PC-9 (cell line): ENCODE results near the gene OR10H1. TPM values are rescaled to one million over a fixed set of nuclear protein-coding genes. Genes with fewer than 3 reads are reported as not detected.
"Not testable (repeated sequence)": the region's sequence is repeated elsewhere in the genome, so short reads cannot be mapped to it uniquely, and the experiment has no call there.

ENCODE experiments used
- BruUV-seq: library from RNA; stranded (reverse); fragments of 400-500 nt; replicated peaks from 2 replicates; lab custom pipeline; 2021; lab: Mats Ljungman, UMichigan
- CTCF ChIA-PET: fragments of 300-600 bp; sonication (Branson Sonifier 250); formaldehyde crosslinking; loops from one replicate; lab custom pipeline; 2022; ENCODE audit warnings: antibody characterized with exemption; lab: Charles Lee
- POLR2A ChIA-PET: fragments of 300-600 bp; sonication (Branson Sonifier 250); formaldehyde crosslinking; loops from one replicate; lab custom pipeline; 2022; ENCODE audit warnings: antibody characterized with exemption; ENCODE audit not compliant: unreplicated experiment; lab: Charles Lee
- DNase-seq, 2 experiments: peaks; one replicate each; pipeline versions ENCODE4 v3.0.0 to v3.0.0-alpha.2; 2015 to 2022; ENCODE audit warnings: mixed read lengths in 1 of 2
- H2AFZ ChIP-seq: fragments of 200-600 bp; sonication (generic); 2 replicates; pipeline ENCODE4 v1.8.1; 2017; ENCODE audit warnings: antibody characterized with exemption
- H3F3A ChIP-seq: fragments of 200-600 bp; sonication (generic); 2 replicates; pipeline ENCODE4 v1.8.1; 2017; ENCODE audit warnings: antibody characterized with exemption, mild to moderate bottlenecking, low read depth; ENCODE audit not compliant: insufficient read depth
- H3K27ac ChIP-seq: fragments of 200-600 bp; sonication (generic); 2 replicates; pipeline ENCODE4 v1.6.1; 2016; ENCODE audit warnings: mixed run types
- H3K27me3 ChIP-seq: fragments of 200-600 bp; sonication (generic); 2 replicates; pipeline ENCODE4 v1.6.1; 2016; ENCODE audit warnings: low read depth, mixed run types; ENCODE audit not compliant: insufficient read depth
- H3K36me3 ChIP-seq: fragments of 200-600 bp; sonication (generic); 2 replicates; pipeline ENCODE4 v1.6.1; 2016; ENCODE audit warnings: low read depth, mixed run types
- H3K4me1 ChIP-seq: fragments of 200-600 bp; sonication (generic); replicated peaks from 2 replicates; pipeline ENCODE4 v1.6.1; 2016; ENCODE audit warnings: mixed run types; ENCODE audit not compliant: insufficient read depth
- H3K4me2 ChIP-seq: fragments of 200-600 bp; sonication (generic); 2 replicates; pipeline ENCODE4 v1.6.1; 2017; ENCODE audit warnings: mixed run types
- H3K4me3 ChIP-seq: fragments of 200-600 bp; sonication (generic); 2 replicates; pipeline ENCODE4 v1.6.1; 2016; ENCODE audit warnings: mixed run types
- H3K79me2 ChIP-seq: fragments of 200-600 bp; sonication (generic); 2 replicates; pipeline ENCODE4 v1.6.1; 2017; ENCODE audit warnings: low read depth, mixed run types
- H3K9me2 ChIP-seq: fragments of 200-600 bp; sonication (generic); 2 replicates; pipeline ENCODE4 v1.8.1; 2017; ENCODE audit warnings: mild to moderate bottlenecking; ENCODE audit not compliant: insufficient read depth
- H3K9me3 ChIP-seq: fragments of 200-600 bp; sonication (generic); 2 replicates; pipeline ENCODE4 v1.8.1; 2016; ENCODE audit warnings: low read depth; ENCODE audit not compliant: insufficient read depth
- H4K20me1 ChIP-seq: fragments of 200-600 bp; sonication (generic); 2 replicates; pipeline ENCODE4 v1.8.1; 2017; ENCODE audit not compliant: insufficient read depth
- EZH2 ChIP-seq: fragments of 200-600 bp; sonication (generic); IDR thresholded peaks from 2 replicates; pipeline ENCODE4 v1.8.0; 2017; ENCODE audit warnings: antibody characterized with exemption, low read depth
- intact Hi-C: fragments of 100-400 bp; cut with micrococcal nuclease; formaldehyde crosslinking; loops from one replicate; pipeline ENCODE4 v1.10.0; 2022; ENCODE audit not compliant: unreplicated experiment
- total RNA-seq: library from RNA; stranded (reverse); gene quantifications from 2 replicates; pipeline ENCODE4 v1.2.3, GENCODE V29; 2021
- TF ChIP-seq, protein P1 (sequence below): fragments of 200-600 bp; sonication (generic); conservative IDR thresholded peaks from 2 replicates; pipeline ENCODE4 v1.6.1; 2017; ENCODE audit warnings: mixed run types, antibody characterized with exemption, mild to moderate bottlenecking, moderate library complexity

The OR10H1 gene
- total RNA-seq, 1 experiment from 2014 or later, result 0.20 TPM

DNA sequence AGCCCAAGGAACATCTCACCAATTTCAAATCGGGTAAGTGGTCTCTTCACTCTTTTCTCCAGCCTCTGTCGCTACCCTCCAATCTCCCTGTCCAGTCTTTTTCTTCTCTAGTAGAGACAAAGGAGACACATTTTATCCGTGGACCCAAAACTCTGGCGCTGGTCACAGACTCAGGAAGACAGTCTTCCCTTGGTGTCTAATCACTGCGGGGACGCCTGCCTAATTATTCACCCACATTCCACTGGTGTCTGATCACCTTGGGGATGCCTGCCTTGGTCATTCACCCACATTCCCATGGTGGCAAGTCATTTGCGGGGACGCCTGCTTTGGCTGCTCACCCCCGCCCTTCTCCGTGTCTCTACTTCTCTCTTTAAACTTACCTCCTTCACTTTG is 13.8 kb upstream of the OR10H1 start:
- TF ChIP-seq, protein P1, sequence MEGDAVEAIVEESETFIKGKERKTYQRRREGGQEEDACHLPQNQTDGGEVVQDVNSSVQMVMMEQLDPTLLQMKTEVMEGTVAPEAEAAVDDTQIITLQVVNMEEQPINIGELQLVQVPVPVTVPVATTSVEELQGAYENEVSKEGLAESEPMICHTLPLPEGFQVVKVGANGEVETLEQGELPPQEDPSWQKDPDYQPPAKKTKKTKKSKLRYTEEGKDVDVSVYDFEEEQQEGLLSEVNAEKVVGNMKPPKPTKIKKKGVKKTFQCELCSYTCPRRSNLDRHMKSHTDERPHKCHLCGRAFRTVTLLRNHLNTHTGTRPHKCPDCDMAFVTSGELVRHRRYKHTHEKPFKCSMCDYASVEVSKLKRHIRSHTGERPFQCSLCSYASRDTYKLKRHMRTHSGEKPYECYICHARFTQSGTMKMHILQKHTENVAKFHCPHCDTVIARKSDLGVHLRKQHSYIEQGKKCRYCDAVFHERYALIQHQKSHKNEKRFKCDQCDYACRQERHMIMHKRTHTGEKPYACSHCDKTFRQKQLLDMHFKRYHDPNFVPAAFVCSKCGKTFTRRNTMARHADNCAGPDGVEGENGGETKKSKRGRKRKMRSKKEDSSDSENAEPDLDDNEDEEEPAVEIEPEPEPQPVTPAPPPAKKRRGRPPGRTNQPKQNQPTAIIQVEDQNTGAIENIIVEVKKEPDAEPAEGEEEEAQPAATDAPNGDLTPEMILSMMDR, result no peak
- no peak for TF ChIP-seq EZH2
- DNase-seq, result peak; percentile 71 to 88
- Histone ChIP-seq H3K79me2 (peaks cover 63% of the 10 kb centered on the region), H3K9me3 (no peaks in the 10 kb centered on the region), H3K4me3 (peak overlapping the region; percentile 64), H3F3A (peaks cover 77% of the 10 kb centered on the region), H3K36me3 (peaks cover 42% of the 10 kb centered on the region), H4K20me1 (no peaks in the 10 kb centered on the region), H3K4me1 (peaks cover 52% of the 10 kb centered on the region), H3K9me2 (no peaks in the 10 kb centered on the region), H3K4me2 (peak overlapping the region; percentile 83), H2AFZ (no peak overlapping the region), H3K27me3 (no peaks in the 10 kb centered on the region), H3K27ac (peak overlapping the region; percentile 99)
- intact Hi-C loops, result loop anchor here (2.0 to 5.0 kb wide), 2 partner anchors 157 to 189 kb away; partner anchors contain the start of genes CYP4F12 and CYP4F3
- ChIA-PET CTCF (no interaction called here), POLR2A (interaction anchor here (1.5 kb wide), 1 partner anchor 8 kb away, joined by 17 read pairs; no protein-coding TSS in a partner anchor)
- no TSS peak for BruUV-seq

DNA sequence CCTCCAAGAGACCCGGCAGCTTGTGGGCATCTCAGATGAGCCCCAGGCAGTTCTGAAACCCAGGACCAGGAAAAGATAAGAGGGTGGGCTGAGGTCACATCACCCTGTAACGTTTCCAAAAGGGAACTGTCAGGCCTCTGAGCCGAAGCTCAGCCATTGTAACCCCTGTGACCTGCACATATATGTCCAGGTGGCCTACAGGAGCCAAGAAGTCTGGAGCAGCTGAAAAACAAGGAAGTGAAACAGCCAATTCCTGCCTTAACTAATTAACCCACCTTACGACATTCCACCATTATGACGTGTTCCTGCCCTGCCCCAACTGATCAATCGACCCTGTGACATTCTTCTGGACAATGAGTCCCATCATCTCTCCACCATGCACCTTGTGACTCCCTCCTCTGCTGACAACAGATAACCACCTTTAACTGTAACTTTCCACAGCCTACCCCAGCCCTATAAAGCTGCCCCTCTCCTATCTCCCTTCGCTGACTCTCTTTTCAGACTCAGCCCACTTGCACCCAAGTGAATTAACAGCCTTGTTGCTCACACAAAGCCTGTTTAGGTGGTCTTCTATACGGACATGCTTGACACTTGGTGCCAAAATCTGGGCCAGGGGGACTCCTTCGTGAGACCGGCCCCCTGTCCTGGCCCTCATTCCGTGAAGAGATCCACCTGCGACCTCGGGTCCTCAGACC is 13.3 kb upstream of the OR10H1 start:
- H3K27me3 ChIP-seq, H3K9me2 ChIP-seq, H4K20me1 ChIP-seq, H2AFZ ChIP-seq, H3K9me3 ChIP-seq: not testable (repeated sequence)
- Histone ChIP-seq H3K27ac (peak overlapping the region; percentile 99), H3K4me3 (peak overlapping the region; percentile 64), H3K4me2 (peak overlapping the region; percentile 83), H3K36me3 (peaks cover 37% of the 10 kb centered on the region), H3F3A (peaks cover 72% of the 10 kb centered on the region), H3K4me1 (peaks cover 47% of the 10 kb centered on the region), H3K79me2 (peaks cover 57% of the 10 kb centered on the region)
- BruUV-seq, result TSS peak; percentile 52
- ChIA-PET POLR2A (interaction anchor here (0.5 to 1.5 kb wide), 12 partner anchors 8 to 744 kb away, joined by 3 to 17 read pairs (median 4); partner anchors contain the start of gene AKAP8), CTCF (interaction anchor here (0.6 to 0.7 kb wide), 2 partner anchors 19 to 1324 kb away, joined by 3 to 4 read pairs; no protein-coding TSS in a partner anchor)
- intact Hi-C loops, result loop anchor here (1.0 to 5.0 kb wide), 6 partner anchors 9 to 248 kb away; partner anchors contain the start of genes CYP4F12, CYP4F3, OR10H1 and TPM4
- peak; percentile 82 to 99 for DNase-seq

DNA sequence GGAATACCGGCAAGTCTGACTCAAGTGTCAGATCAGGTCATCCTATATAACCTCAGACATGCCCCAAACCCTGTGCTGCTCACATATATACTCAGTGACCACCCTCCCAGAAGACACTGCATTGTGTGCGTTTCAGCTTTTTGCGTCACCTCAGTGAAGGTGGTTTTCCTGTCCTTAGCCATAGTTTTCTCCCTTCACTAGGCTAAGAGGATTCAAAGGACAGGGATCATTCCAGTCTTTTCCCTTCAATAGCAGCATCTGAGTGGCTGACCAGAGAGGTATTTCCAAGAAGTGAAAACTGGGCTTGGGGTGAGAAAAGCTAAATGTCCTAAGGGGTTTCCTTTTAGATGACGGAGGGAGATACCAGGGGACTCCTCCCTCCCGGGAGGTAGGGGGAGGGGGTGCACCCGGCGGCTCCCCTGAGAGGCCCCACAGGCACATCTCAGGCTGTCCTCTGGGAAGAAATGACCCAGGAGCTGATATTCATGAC is 12.7 kb upstream of the OR10H1 start:
- intact Hi-C loops, result loop anchor here (1.0 to 5.0 kb wide), 6 partner anchors 9 to 248 kb away; partner anchors contain the start of genes CYP4F12, CYP4F3, OR10H1 and TPM4
- peaks cover 66% of the 10 kb centered on the region for H3F3A ChIP-seq
- no peaks in the 10 kb centered on the region for H4K20me1 ChIP-seq
- no peak for TF ChIP-seq EZH2
- TF ChIP-seq, protein P1, result no peak
- H3K4me2 ChIP-seq, result peak overlapping the region; percentile 83
- no peaks in the 10 kb centered on the region for H3K9me3 ChIP-seq
- peak overlapping the region; percentile 99 for H3K27ac ChIP-seq
- no peaks in the 10 kb centered on the region for H3K9me2 ChIP-seq
- ChIA-PET CTCF (interaction anchor here (0.7 kb wide), 1 partner anchor 1324 kb away, joined by 4 read pairs; no protein-coding TSS in a partner anchor), POLR2A (interaction anchor here (0.5 to 1.5 kb wide), 12 partner anchors 8 to 744 kb away, joined by 3 to 17 read pairs (median 4); partner anchors contain the start of gene AKAP8)
- peaks cover 41% of the 10 kb centered on the region for H3K4me1 ChIP-seq
- peaks cover 31% of the 10 kb centered on the region for H3K36me3 ChIP-seq
- no peaks in the 10 kb centered on the region for H3K27me3 ChIP-seq
- H3K79me2 ChIP-seq, result peaks cover 51% of the 10 kb centered on the region
- H3K4me3 ChIP-seq, result peak overlapping the region; percentile 64; the same call in 1 of the 2 replicates
- BruUV-seq, result TSS peak; percentile 19
- DNase-seq, result peak; percentile 80 to 91
- no peak overlapping the region for H2AFZ ChIP-seq
